Upper lobe of left lung (tissue), 4 donors: ENCODE data around the gene HIGD1C.

Experiments
- CTCF ChIP-seq, 6 experiments: fragments of 450-650 bp in 4 of 6; fragments of 200-600 bp in 2 of 6; sonication (generic) in 2 of 6; IDR thresholded peaks; one replicate each; pipeline ENCODE4 v1.5.1; 2016 to 2019; ENCODE audit warnings: antibody characterized with exemption in 6 of 6
- POLR2A ChIP-seq, 4 donors: fragments of 450-650 bp; IDR thresholded peaks; one replicate each; pipeline ENCODE4 v1.5.1; 2016 to 2017; ENCODE audit warnings: antibody characterized with exemption in 4 of 4, mild to moderate bottlenecking in 2 of 4

GRCh38 chr12:50951112-50951511 is 1.2 kb upstream of the HIGD1C start:
- TF ChIP-seq CTCF (IDR thresholded peaks at IDR 0.05) (no peak), POLR2A (IDR thresholded peaks at IDR 0.05) (no peak)
